ENCODE results near the gene INCA1. TPM values are rescaled to one million over a fixed set of nuclear protein-coding genes. Genes with fewer than 3 reads are reported as not detected.

The INCA1 gene
- total and polyA plus RNA-seq, 2 of the 8 experiments (the other 6 are each of a cell fraction or from before 2014, with no cell fraction given) = 0.89 to 1.4 TPM

GRCh38 chr17:4946312-4946976 is 50.9 kb downstream of the INCA1 start (continued):
- TF ChIP-seq CTCF (IDR thresholded peaks at IDR 0.05; ENCODE audit: control extremely low read depth in 1 of 3, insufficient read depth in 1 of 3, low read depth in 1 of 3, low read length in 3 of 3) = no peak
- no peak for TF ChIP-seq KDM1A (IDR thresholded peaks at IDR 0.05; ENCODE audit: borderline replicate concordance, low read length)
- TF ChIP-seq SP4 (IDR thresholded peaks at IDR 0.05; ENCODE audit: low read length) = 0 out of 2 replicates have a peak, but pooled peaks have one; percentile 11
- TF ChIP-seq E2F6 (IDR thresholded peaks at IDR 0.05) = no peak
- no peak for TF ChIP-seq MAFK (IDR thresholded peaks at IDR 0.05; ENCODE audit: low read depth, low read length)

All from H1 (cell line).